T-helper 2 cell (primary cell): ENCODE results near the gene FAM216A.
"Not testable (repeated sequence)": the region's sequence is repeated elsewhere in the genome, so short reads cannot be mapped to it uniquely, and the experiment has no call there.

Experiments used
- DNase-seq, 5 experiments: peaks; one replicate each; pipeline versions ENCODE4 v3.0.0 to v3.0.0-alpha.2; 2012 to 2022

Gene FAM216A

DNA sequence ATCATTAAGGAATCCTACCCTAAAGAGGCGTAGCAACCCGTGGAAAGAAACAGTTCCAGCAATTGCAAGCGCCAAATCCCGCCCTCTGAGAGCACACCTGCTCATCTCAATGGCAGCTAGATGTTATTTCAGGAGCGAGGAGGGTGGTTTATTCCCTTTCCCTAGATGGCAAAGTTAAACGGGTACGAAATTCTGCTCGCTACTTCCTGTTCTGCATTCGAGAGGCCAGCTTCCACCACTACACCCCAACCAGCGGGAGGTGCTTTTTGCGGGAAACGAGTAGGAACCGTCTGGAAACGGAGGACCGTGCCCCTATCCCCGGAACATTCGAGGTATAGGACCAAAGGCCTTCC is 32.7 kb downstream of the FAM216A start:
- DNase-seq, result peak in 2 of 5 experiments; percentile 4 to 46

DNA sequence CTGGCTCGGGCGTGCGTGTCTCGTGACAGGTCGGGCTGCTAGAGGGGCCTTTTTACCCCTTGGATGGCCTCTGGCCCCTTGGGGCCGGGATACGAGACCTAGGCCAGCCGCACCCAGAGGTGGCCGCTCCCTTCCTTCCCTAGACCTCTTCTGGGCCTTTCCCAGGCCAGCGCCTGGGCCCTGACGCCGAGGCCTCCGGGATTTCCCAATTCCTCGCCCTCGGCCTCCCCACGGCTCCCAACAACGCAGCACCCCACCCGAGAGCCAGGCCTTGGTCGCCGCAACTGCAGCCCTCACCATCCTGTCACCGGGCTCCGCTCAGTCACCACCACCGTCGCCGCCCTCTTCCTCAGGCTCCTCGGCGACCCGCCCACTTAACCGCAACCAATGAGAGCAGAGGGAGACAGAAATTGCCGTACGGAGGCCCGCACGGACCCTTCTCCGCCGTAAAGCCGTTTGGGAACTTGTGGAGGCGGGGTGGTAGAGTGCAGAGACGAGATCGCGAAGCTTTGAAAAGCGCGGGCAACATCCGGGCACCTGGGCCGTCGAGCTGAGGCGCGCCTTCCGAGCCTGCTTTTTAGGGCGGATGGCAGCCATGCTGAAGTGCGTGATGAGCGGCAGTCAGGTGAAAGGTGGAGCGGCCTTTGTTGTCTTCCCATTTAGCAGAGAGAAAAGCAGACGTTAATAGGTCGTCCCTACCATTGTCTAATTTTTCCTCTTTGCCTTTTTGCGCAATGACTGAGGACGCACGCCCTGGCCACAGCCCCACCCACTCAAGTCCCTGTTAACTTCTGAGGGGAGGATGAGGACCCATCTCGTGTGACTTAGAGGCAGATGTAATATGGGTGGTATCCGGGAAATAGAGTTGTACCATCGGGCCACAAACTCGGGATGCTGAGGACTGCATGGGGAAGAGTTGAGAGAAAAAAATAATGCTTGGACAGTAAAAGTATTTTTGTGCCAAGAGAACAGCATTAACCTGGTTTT is 33.4 kb downstream of the FAM216A start, which contains the start of the genes RAD9B and VPS29:
TSS of gene RAD9B (plus strand) at position 580 of the 987 bp plus-strand sequence. CDS start at position 587, 7 bp downstream.
TSS of gene VPS29 (minus strand) at position 360 of the 987 bp plus-strand sequence. CDS start at position 300, 60 bp downstream.
- peak; percentile 97 to 100 (median 98) for DNase-seq

DNA sequence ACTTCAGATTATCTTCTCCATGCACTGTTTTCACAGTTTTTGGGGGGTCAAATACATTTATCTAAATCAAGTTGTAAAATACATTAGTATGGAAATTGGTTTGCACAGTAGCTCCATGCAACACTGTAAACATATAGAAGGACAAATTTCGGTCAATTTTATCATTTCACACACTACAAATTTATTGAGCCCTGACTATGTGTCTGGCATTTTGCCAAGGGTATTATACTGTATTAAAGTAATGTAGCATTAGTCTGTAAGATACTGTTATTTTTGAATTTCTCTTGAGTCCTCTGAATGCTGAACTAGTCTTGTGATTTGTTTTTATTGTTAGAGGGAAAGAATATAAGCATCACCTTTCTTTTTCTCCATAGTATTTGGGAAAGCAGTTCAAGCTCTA is 34.8 kb downstream of the FAM216A start:
- DNase-seq, result no peak

DNA sequence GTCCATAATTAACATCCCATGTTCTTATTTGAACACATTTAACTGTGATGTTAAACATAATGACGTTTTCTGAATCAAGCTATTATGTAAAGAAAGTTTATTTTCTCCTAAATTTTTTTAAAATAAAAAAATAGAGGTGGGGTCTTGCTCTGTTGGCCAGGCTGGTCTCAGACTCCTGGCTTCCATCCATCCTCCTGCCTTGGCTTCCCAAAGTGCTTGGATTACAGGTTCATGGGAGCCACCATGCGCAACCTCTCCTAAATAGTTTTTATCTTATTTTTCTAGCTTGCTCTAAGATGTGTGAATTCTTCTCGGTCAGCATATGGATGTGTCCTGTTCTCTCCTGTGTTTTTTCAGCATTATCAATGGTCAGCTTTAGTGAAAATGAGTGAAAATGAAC is 36.7 kb downstream of the FAM216A start:
- no peak for DNase-seq

DNA sequence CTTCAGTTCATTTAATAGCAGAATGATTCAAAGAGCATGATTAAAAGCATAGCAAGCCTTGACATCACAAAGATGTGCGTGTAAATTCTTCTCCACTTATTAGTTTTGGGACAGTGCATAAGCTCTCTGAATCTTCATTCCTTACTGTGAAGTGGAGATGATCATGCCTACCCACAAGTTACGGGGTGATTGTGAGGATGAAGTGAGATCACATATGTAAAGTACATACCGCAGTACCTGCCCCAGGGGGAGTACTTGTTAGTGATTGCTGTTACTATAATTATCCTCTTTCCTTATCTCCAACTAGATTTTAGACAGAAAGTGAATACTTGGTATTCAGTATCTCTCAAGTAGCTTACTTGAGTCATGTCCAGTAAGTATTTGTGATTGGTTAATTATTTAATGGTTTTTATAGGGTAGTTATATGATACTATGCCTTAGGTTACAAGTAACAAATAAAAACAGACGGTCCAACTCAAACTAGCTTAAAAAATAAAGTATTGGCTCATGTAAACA is 39.5 kb downstream of the FAM216A start:
- no peak for DNase-seq

DNA sequence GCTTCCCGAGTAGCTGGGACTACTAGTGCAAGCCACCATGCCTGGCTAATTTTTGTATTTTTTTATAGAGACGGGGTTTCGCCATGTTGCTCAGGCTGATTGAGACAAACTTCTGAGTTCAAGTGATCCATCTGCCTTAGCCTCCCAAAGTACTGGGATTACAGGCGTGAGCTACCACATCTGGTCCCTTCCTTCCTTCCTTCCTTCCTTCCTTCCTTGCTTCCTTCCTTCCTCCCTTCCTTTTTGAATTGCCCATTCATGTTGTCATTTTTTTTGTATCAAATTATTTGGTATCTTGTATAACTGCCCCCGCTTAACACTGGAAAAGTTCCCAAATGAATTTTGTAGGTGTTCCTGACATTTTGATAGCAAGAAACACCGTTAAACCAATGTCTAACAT is 45.2 kb downstream of the FAM216A start:
- DNase-seq, result no peak

DNA sequence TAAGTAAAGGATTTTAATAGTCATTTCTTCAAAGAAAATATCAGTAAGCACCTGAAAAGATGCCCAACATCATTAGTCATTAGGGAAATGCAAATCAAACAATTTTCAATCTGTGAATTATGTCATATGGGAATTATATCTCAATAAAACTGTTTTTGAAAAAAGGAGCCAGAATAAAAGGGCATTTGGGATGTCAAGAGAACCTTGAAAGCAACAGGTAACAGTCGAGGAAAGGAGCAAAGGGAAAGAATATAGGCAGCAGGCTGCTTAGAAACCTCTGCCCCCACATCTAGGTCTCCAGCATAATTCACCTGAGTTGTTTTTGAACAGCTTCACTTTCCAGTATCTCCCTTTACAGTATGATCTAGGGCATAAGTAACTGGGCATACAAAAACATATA is 45.7 kb downstream of the FAM216A start:
- no peak for DNase-seq

DNA sequence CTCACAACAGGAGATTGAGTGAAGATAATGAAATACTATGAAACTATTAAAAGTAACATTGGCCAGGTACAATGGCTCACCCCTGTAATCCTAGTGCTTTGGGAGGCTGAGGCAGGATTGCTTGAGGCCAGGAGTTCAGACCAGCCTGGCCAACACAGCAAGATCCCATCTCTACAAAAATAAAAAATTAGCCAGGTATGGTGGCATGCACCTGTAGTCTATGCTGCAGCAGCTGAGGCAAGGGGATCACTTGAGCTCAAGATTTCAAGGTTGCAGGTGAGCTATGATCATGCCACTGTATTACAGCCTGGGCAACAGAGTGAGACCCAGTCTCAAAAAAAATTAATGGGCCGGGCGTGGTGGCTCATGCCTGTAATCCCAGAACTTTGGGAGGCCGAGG is 48.4 kb downstream of the FAM216A start:
- no peak for DNase-seq

DNA sequence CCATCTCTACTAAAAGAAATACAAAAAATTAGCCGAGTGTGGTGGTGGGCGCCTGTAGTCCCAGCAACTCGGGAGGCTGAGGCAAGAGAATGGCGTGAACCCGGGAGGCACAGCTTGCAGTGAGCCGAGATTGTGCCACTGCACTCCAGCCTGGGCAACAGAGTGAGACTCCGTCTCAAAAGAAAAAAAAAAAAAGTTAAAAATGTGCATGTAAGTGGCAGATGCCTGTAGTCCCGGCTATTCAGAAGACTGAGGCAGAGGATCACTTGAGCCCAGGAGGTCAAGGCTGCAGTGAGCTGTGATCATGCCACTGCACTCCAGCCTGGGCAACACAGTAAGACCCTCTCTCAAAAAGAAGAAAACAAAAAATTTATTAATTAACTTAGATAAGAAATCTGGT is 49.4 kb downstream of the FAM216A start:
- DNase-seq, result not testable (repeated sequence)

DNA sequence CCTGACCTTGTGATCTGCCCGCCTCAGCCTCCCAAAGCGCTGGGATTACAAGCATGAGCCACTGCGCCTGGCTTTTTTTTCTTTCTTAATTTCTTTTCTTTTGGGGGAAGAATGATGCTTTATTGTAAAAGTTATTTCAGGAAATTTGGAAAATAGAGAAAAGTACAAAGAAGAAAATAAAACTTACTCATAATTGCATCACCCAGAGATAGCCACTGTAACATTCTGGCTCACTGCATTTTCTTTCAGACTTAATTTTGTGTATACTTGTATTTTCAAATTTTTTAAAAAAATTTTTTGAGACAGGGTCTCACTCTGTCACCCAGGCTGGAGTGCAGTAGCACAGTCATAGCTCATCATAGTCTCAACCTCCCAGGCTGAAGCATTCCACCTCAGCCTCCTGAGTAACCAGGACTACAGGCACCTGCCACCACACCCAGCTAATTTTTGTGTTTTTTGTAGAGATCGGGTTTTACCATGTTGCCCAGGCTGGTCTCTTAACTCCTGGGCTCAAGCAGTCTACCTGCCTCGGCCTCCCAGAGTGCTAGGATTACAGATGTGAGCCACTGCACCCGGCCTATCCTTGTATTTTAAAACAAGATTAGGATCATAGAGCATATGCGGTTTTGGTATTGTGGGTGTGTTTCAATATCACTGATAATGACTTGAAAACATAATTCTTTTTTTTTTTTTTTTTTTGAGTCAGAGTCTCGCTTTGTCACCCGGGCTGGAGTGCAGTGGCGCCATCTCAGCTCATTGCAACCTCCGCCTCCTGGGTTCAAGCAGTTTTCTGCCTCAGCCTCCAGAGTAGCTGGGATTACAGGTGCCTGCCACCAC is 52.4 kb downstream of the FAM216A start:
- DNase-seq, result peak in 2 of 5 experiments; percentile 28 to 87

DNA sequence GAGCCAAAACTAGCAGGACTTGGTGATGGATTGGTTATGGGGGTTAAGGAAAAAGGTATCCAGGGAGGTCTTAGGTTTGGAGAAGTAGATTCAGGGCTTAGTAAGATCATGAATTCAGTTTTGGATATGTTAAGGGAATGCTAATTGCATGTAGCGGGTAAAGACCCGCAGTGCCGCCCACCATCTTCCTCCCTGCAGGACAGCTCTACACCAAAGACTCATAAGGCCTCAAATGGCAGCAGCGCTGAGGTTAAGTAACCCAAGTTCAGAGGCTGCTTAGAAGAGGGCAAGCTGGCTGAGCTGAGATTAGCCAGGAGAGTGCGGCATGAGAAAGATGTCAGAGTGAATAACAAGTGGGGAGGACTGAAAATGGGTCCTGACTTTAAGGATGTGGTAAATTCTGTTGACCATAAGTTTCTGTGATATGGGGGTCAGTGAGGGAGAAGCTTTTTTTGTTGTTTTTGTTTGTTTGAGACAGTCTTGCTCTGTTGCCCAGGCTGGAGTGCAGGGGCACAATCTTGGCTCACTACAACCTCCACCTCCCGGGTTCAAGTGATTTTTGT is 59.7 kb downstream of the FAM216A start:
- no peak for DNase-seq

DNA sequence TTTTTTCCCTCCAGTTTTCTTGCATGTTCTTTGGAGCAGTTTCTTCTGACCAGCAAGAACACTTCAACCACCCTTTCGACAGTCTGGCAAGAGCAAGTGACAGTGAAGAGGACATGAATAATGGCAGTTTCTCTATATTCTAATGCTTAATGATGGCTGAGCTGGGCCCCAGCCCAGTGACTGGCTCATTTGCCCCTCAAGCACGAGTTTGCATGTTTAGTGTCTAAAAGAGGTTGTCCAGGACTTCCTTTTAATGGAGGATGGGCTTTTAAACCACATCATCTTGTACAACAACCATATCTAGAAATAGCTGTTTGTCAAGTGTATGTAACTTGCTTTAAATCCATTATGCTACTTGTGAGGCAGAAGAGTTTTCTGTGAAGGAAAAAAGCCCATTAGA is 61.9 kb downstream of the FAM216A start:
- DNase-seq, result no peak

DNA sequence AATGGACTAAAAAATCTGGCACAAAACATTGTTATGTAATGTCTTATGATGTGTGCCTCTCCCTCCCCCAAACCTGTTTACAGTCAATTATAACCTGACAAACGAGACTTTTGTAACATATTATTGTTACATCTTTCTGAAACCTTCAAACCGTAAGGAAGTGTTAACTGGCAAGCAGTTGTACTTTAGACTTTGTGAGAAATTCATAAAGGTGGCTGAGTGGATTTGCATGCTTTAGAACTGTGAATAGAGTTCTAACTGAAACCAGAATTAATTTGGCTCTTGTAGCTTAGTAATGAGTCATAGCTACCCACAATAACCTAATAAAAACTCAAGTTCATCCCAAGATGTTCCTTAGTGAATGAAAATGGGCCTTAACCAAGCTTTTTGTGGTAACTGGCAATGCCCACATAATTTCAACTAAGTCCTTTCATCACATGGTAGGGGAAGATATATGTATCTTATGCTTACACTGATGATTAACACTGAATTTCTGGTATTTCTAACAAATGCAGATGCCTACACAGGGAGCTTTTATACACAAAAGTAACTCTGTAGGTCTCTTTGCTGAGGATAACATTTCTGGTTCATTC is 63.2 kb downstream of the FAM216A start:
- peak in 1 of 5 experiments; percentile 36 for DNase-seq

DNA sequence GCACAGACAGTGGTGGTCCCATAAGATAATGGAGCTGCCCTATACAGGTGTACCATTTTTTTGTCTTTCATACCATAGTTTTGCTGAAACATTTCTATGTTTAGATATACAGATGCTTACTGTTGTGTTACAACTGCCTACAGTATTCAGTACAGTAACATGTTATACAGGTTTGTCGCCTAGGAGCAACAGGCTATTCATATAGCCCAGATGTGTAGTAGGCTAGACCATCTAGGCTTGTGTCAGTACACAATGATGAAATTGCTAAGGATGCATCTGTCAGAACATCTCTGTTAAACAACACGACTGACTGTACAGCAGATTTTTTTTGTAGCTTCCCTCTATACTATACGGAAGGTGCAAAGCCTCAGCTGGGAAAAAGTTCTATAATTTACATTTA is 64.0 kb downstream of the FAM216A start:
- no peak for DNase-seq

DNA sequence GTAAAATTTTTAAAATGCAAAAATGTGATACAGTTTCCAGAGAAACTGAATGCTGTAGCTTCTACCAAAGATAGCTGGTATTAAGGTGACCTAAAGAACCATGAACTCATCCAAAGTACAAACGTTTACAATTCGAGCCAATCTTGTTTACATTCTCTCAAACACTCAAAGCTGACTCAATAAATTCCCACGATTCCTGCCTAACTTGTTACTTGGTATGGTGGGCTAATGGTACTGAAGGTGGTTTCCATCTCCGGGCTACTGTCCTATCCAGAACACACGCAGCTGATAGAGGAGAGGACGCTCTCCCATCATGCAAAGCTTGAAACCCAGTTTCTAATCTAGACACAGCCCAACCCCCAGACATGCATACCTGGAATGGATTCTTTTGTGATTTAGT is 65.0 kb downstream of the FAM216A start:
- DNase-seq, result no peak

DNA sequence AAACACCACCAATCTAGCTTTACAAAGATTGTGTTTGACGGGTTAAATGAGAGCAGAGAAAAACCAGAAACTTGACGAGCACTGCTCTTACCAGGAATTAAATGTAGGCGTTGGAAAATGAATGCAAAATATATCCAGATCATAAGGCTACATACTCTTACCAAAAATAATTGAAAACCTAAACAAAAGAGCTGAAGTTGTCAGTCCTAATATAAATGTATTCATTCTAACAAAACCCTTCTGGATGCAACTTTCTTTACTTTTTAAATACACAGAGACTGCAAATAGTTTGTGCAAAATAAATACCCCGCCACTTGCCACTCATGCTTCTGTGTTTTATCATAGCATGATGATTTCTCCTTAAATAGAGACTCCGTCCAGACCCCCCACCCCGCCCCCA is 66.2 kb downstream of the FAM216A start:
- no peak for DNase-seq

DNA sequence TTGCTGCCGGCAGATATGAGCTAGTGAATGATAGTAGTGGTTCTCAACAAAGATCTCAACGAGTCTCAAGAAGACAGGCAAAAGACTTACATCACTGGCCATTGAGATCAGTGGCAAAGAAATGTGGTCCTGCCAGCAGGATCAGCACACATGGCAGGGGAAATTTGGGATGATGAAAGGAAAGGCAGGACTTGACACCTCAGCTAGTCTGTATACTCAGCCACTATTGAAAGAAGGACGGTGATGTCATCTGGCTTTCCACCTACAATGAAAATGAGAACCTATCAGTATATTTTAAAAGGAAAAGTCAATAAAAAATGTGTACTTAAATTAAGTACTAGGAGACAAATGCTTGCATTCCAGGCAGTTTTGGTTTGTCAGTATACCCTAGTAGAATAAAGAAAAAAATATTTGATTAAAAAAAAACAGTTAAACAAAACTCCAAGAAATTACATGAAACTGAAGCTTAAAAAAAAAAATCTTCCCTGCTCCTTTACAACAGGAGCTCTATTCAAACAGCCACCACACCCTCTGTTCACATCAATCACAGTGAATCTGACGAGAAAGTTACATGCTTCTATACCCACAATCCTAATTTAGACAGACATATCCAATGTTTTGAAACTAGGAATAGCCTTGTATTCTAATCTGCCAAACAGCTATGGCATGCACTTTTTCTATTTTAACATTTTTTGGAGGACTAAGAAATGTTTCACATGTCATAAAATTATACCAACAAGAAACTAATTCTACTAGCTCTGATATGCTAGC is 68.4 kb downstream of the FAM216A start:
- no peak for DNase-seq

DNA sequence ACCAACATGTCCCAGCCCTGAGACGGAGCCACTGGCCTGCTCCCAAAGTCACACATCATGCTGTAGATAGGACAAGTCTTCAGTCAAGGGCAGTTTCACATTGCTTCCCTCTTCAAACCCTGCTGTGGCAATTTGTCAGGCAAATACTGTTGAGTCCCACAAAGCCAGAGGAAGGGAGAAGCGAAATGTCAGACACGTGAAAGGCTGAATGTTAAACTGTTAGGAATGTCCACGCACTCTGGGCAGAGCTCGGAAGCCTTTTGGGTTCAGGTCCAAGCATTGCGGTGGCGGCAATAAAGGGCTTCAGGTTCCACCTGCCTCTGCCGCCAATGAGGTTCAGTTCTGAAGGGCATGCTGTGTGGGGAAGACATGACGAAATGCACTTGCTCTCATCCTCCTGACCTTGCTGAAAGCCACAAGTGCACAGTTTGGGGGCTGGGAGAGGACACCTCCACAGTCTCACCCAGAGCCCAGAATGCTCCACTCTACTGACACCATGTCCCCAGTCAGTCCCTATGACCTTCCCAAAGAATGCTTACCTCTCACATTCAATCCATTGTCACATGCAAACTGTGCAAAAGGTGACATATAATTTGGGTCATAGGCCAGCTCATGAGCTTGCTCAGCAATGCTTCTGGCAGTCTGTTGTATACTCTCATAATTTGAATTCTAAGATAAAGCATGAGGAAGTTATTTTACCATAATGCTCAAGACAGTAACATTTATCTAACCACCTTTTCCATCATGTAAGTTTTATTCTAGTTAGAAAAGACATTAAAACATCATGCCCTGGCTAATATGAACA is 69.2 kb downstream of the FAM216A start:
- no peak for DNase-seq

DNA sequence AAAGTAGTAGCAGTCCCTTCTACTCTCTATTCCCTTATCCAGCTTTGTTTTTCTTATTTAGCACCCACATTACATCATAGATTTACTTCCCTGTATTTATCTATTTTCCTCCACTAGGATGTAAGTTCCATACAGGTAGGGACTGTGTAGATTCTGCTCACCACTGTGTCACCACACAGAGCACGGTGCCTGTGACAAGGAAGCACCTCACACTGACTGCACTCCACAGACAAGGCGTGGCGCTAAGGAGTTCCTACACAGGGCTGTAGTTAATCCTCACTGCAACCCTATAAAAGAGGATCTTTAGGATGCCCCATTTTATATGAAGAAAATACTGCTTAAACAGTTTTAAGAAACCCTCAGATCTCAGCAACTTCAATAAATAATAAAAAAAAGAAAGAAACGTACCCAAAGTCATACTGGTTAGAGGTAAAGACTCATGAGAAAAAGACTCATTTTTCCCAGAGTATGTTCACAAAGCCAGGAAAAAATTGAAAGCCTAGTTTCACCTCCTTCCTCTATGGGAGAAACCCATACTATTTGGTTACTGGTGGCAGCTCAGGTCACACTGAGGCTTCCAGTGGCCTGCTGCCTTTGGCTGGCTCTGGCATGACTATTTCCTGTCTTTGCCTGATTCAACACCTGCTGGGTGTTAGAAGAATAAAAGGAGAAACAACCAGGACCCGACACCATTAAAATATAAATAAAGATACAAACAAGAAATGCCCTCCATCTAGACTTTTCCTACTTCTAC is 70.4 kb downstream of the FAM216A start:
- no peak for DNase-seq
